Measurements from ENCODE around the gene HEATR5A. TPM values are rescaled to one million over a fixed set of nuclear protein-coding genes. Genes with fewer than 3 reads are reported as not detected.

The HEATR5A gene
- total and polyA plus RNA-seq, 2 of the 13 experiments (the other 11 are each of a cell fraction or from before 2014, with no cell fraction given), result 36.4 to 105 TPM

DNA sequence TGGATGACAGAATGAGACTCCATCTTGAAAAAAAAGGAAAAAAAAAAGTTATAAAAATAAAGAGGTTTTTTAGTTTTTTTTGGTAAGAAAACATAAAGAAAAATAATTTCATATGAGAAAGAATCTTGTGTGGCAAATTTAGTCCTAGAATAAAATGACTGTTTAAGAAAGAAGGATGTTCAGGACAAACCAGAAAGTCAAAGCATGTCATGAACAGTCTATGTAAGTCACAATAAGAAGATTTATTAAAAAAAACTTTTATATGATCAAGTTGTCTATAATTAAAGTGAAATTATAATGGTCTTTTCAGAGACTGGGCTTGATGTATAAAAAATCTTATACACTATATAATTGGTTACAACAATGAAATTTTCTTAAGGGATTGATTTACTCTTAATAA, 144.6 kb downstream of the HEATR5A start:
- ATAC-seq (no peak), DNase-seq (ENCODE audit: low spot score) (no peak), FAIRE-seq (no peak)
- Histone ChIP-seq H3K79me2 (ENCODE audit: insufficient read depth, low read length) (no peaks in the 10 kb centered on the region), H3K36me3 (replicated peaks in 1 of 2; ENCODE audit: control insufficient read depth in 1 of 2, insufficient read depth in 2 of 2, low read length in 2 of 2) (no peaks in the 10 kb centered on the region), H3K4me1 (ENCODE audit: insufficient read depth, low read length) (peaks cover 48% of the 10 kb centered on the region), H4K20me1 (ENCODE audit: insufficient read depth, low read length) (no peaks in the 10 kb centered on the region), H3K4me2 (ENCODE audit: low read depth, low read length) (no peak overlapping the region), H3K27ac (ENCODE audit: extremely low read length, insufficient read depth, low read length) (no peak overlapping the region), H3K9me3 (ENCODE audit: low read length) (peaks cover 40% of the 10 kb centered on the region), H2AFZ (ENCODE audit: low read length) (no peak overlapping the region), H3K4me3 (replicated peaks in 1 of 3; ENCODE audit: insufficient read depth in 1 of 3, low read depth in 2 of 3, low read length in 3 of 3) (no peak overlapping the region), H3K27me3 (ENCODE audit: control insufficient read depth in 1 of 2, insufficient read depth in 2 of 2, low read length in 2 of 2) (no peaks in the 10 kb centered on the region), H3K9ac (ENCODE audit: insufficient read depth, low read depth, low read length) (no peak overlapping the region)
- in situ Hi-C loops (cut with HindIII; ENCODE audit: extremely low pct_ligation_motif_present, low pct_unique_long_range_greater_than_20kb) (no loop called here), intact Hi-C loops (cut with micrococcal nuclease; ENCODE audit: unreplicated experiment) (no loop called here)
- no TSS peak for BruUV-seq (replicated peaks)
- peak; percentile 97 for TF ChIP-seq TOPORS (CRISPR knock-in tag; IDR thresholded peaks at IDR 0.05)
- no peak for TF ChIP-seq ZNF441 (CRISPR knock-in tag; IDR thresholded peaks at IDR 0.05; ENCODE audit: borderline replicate concordance)
- TF ChIP-seq ZFP36 (IDR thresholded peaks at IDR 0.05; ENCODE audit: borderline replicate concordance, low read depth, low read length, partially characterized antibody), result peak; percentile 97
- TF ChIP-seq ZNF552 (CRISPR knock-in tag; IDR thresholded peaks at IDR 0.05; ENCODE audit: borderline replicate concordance), result no peak
- no peak for TF ChIP-seq ZNF709 (CRISPR knock-in tag; IDR thresholded peaks at IDR 0.05)
- TF ChIP-seq HOXA5 (CRISPR knock-in tag; IDR thresholded peaks at IDR 0.05), result no peak
- TF ChIP-seq SMAD3 (CRISPR knock-in tag; IDR thresholded peaks at IDR 0.05), result no peak
- TF ChIP-seq ZNF724P (CRISPR knock-in tag; IDR thresholded peaks at IDR 0.05; ENCODE audit: borderline replicate concordance), result peak; percentile 97
- peak; percentile 74; the same call in 1 of the 2 replicates for TF ChIP-seq ZNF280D (CRISPR knock-in tag; IDR thresholded peaks at IDR 0.05)
- TF ChIP-seq, protein P1, sequence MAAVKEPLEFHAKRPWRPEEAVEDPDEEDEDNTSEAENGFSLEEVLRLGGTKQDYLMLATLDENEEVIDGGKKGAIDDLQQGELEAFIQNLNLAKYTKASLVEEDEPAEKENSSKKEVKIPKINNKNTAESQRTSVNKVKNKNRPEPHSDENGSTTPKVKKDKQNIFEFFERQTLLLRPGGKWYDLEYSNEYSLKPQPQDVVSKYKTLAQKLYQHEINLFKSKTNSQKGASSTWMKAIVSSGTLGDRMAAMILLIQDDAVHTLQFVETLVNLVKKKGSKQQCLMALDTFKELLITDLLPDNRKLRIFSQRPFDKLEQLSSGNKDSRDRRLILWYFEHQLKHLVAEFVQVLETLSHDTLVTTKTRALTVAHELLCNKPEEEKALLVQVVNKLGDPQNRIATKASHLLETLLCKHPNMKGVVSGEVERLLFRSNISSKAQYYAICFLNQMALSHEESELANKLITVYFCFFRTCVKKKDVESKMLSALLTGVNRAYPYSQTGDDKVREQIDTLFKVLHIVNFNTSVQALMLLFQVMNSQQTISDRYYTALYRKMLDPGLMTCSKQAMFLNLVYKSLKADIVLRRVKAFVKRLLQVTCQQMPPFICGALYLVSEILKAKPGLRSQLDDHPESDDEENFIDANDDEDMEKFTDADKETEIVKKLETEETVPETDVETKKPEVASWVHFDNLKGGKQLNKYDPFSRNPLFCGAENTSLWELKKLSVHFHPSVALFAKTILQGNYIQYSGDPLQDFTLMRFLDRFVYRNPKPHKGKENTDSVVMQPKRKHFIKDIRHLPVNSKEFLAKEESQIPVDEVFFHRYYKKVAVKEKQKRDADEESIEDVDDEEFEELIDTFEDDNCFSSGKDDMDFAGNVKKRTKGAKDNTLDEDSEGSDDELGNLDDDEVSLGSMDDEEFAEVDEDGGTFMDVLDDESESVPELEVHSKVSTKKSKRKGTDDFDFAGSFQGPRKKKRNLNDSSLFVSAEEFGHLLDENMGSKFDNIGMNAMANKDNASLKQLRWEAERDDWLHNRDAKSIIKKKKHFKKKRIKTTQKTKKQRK (IDR thresholded peaks at IDR 0.05; ENCODE audit: low read length), result peak; percentile 63; the same call in 1 of the 2 replicates
- TF ChIP-seq ZSCAN5A (CRISPR knock-in tag; IDR thresholded peaks at IDR 0.05; ENCODE audit: borderline replicate concordance), result no peak
- ChIA-PET POLR2A (interaction anchor here (3.5 kb wide), 1 partner anchor 67 kb away, joined by 32 read pairs; the partner anchor contains the start of gene HECTD1), CTCF (ENCODE audit: low intra/inter-chr PET ratio, low total read pairs) (no interaction called here)
